ENCODE data around the gene UNC5B.
"Not testable (repeated sequence)": the region's sequence is repeated elsewhere in the genome, so short reads cannot be mapped to it uniquely, and the experiment has no call there.

Gene UNC5B

GRCh38 chr10:71209731-71210541 is 2.4 kb upstream of the UNC5B start:
- no peak for DNase-seq (ENCODE audit: low read depth in 2 of 2)

- DNase-seq (ENCODE audit: low read depth in 2 of 2), result no peak
Measured at GRCh38 chr10:71210542-71210871, 1.9 kb upstream of the UNC5B start.

GRCh38 chr10:71211053-71211452 is 1.3 kb upstream of the UNC5B start:
- no peak for DNase-seq (ENCODE audit: low read depth in 2 of 2)

- no peak for DNase-seq (ENCODE audit: low read depth in 2 of 2)
Measured at GRCh38 chr10:71211775-71212317, 524 bp upstream of the UNC5B start.

- no peak for DNase-seq (ENCODE audit: low read depth in 2 of 2)
Measured at GRCh38 chr10:71213127-71213621, 804 bp downstream of the UNC5B start.

- no peak for DNase-seq (ENCODE audit: low read depth in 2 of 2)
Measured at GRCh38 chr10:71213761-71214440, 1.5 kb downstream of the UNC5B start.

GRCh38 chr10:71214641-71215559 is 2.5 kb downstream of the UNC5B start:
- DNase-seq (ENCODE audit: low read depth in 2 of 2), result no peak

GRCh38 chr10:71216363-71216695 is 4.0 kb downstream of the UNC5B start:
- DNase-seq (ENCODE audit: low read depth in 2 of 2), result no peak

- no peak for DNase-seq (ENCODE audit: low read depth in 2 of 2)
Measured at GRCh38 chr10:71216751-71217265, 4.4 kb downstream of the UNC5B start.

GRCh38 chr10:71217266-71218045 is 5.1 kb downstream of the UNC5B start:
- DNase-seq (ENCODE audit: low read depth in 2 of 2), result no peak

- no peak for DNase-seq (ENCODE audit: low read depth in 2 of 2)
Measured at GRCh38 chr10:71218046-71218650, 5.8 kb downstream of the UNC5B start.

GRCh38 chr10:71218651-71219050 is 6.3 kb downstream of the UNC5B start:
- DNase-seq (ENCODE audit: low read depth in 2 of 2), result no peak

- not testable (repeated sequence) for DNase-seq (ENCODE audit: low read depth in 2 of 2)
Measured at GRCh38 chr10:71219236-71219917, 7.0 kb downstream of the UNC5B start.

GRCh38 chr10:71219918-71220688 is 7.7 kb downstream of the UNC5B start:
- no peak for DNase-seq (ENCODE audit: low read depth in 2 of 2)

- no peak for DNase-seq (ENCODE audit: low read depth in 2 of 2)
Measured at GRCh38 chr10:71220689-71221540, 8.5 kb downstream of the UNC5B start.

GRCh38 chr10:71221586-71222202 is 9.3 kb downstream of the UNC5B start:
- no peak for DNase-seq (ENCODE audit: low read depth in 2 of 2)

GRCh38 chr10:71222601-71223346 is 10.4 kb downstream of the UNC5B start:
- DNase-seq (ENCODE audit: low read depth in 2 of 2), result no peak
